ENCODE measurements around the gene TIRAP.
A peak's percentile ranks its signal among the peaks of the same experiment; 100 is the strongest.

The TIRAP gene

DNA sequence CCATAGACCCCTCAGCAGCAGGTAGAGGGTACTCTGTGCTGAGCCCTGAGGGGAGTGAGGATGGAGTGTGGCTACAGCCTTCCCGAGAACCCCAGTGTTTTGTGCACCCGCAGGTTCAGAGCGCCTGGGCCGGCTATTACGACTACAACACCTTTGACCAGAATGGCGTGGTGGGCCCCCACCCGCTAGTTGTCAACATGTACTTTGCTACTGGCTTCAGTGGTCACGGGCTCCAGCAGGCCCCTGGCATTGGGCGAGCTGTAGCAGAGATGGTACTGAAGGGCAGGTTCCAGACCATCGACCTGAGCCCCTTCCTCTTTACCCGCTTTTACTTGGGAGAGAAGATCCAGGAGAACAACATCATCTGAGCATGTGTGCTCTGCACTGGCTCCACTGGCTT is 5.6 kb upstream of the TIRAP start:
- ATAC-seq (no peak), DNase-seq (no peak)
- H3K27me3 Mint-ChIP-seq = no peaks in the 10 kb centered on the region
- no peaks in the 10 kb centered on the region for H3K9me3 Mint-ChIP-seq
- peaks cover 33% of the 10 kb centered on the region for H3K4me1 Mint-ChIP-seq
- no peak overlapping the region for H3K27ac Mint-ChIP-seq
- no peak overlapping the region for H3K4me3 Mint-ChIP-seq

DNA sequence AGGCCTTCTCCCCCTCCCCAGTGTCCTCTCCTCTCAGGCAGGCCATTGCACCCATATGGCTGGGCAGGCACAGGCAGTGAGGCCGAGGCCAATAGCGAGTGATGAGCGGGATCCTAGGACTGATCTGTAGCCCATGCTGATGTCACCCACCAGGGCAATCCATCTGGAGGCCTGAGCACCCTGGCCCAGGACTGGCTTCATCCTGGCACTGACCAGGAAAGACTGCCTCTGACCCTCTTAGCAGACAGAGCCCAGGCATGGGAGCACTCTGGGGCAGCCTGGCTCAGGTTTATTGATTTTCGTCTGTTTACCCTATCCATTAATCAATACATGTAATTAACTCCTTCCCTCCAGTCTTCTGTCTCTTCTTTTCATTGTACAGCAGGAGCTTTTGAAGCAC is 5.1 kb upstream of the TIRAP start:
- ATAC-seq (no peak), DNase-seq (no peak)
- Mint-ChIP-seq H3K27me3 (no peaks in the 10 kb centered on the region), H3K27ac (no peak overlapping the region), H3K4me1 (peaks cover 36% of the 10 kb centered on the region), H3K9me3 (no peaks in the 10 kb centered on the region), H3K4me3 (no peak overlapping the region)

DNA sequence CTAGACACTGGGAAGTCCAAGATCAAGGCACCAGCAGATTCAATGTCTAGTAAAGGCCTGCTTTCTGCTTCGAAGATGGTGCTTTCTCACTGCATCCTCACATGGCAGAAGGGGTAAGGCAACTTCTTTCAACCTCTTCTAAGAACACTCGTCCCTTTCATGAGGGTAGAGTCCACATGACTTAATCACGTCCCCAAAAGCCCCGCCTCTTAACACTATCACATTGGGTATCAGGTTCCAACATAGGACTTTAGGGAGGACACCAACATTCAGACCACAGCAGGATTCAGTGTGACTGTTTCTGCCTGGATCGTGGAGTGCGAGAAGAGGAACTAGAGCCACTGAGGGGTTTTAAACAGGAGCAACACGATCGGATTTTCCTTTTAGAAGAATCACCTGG is 3.7 kb upstream of the TIRAP start:
- DNase-seq (no peak), ATAC-seq (no peak)
- H3K9me3 Mint-ChIP-seq = no peaks in the 10 kb centered on the region
- H3K4me1 Mint-ChIP-seq = peaks cover 40% of the 10 kb centered on the region
- no peaks in the 10 kb centered on the region for H3K27me3 Mint-ChIP-seq
- no peak overlapping the region for H3K4me3 Mint-ChIP-seq
- H3K27ac Mint-ChIP-seq = no peak overlapping the region

DNA sequence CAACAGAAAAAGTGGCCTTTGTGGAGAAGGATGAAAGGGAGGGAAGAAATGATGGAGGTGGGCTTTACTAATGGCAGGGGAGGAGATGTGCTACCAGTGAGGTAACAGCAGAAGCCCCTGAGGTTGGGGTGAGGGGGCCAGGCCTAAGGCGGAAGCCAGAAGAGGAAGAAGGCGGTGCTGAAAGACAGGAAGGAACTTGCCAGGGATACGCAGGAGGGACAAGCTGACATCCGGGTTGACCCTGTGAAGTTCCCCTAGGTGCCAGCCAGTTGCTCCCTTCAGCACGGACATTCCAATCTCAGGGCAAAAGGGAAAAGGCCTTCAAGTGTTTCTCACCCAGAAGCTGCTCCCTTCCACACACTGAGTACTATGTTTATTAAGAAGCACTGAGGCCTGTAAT is 2.3 kb upstream of the TIRAP start:
- Mint-ChIP-seq H3K27ac (peak overlapping the region; percentile 71 to 87), H3K9me3 (no peaks in the 10 kb centered on the region), H3K27me3 (no peaks in the 10 kb centered on the region), H3K4me3 (no peak overlapping the region), H3K4me1 (peaks cover 52% of the 10 kb centered on the region)
- ATAC-seq = no peak
- no peak for DNase-seq

DNA sequence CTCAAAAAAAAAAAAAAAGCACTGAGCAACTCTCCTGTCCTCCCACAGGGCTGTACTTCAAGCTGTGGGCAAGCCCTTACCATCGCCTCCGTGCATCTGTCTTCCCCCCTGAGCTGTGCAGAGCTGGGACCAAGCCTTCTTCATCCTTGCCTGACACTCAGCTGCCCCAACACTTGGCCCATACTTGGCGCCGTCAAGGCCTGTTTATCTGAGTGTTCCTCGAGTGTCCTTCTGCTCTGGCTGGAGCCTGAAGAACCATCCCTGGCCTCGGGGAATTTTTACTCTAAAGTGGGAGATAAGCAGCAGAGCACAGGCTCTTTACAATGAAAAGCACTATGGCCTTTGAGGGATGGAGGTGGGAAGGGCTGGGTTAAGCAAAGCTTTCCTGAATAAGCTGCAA is 1.6 kb upstream of the TIRAP start:
- no peaks in the 10 kb centered on the region for H3K9me3 Mint-ChIP-seq
- H3K27ac Mint-ChIP-seq = no peak overlapping the region
- no peaks in the 10 kb centered on the region for H3K27me3 Mint-ChIP-seq
- H3K4me1 Mint-ChIP-seq = peaks cover 52% of the 10 kb centered on the region
- H3K4me3 Mint-ChIP-seq = peak overlapping the region in 1 of 2 donors; percentile 97
- ATAC-seq (no peak), DNase-seq (no peak)

DNA sequence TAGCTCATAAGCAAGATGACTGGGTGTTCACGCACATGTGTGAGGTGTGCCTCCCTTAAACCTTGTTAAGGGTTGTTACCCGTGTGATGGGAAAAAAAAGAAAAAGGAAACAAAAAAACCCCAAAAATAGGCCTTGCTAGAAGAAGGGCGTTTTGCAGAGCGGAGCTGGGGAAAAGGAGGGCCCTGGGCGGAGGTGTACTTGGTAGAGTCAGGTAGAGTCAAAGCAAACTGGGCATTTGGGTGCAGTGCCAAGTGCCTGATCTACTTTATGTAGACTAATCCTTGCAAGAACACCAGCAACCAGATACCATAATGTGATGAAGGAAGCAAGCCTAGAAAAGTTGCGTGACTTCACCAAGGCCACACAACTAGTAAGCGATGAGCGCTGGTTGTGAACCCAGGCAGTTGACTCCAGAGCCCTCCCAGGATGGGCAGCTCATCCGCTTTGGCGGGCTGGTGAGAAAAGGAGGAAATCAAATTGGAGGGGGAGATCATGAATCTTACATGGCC is 1.2 kb upstream of the TIRAP start:
- DNase-seq (no peak), ATAC-seq (no peak)
- Mint-ChIP-seq H3K27me3 (no peaks in the 10 kb centered on the region), H3K4me1 (peaks cover 54% of the 10 kb centered on the region), H3K27ac (peak overlapping the region in 1 of 2 donors; percentile 87), H3K4me3 (peak overlapping the region; percentile 97 to 98), H3K9me3 (no peaks in the 10 kb centered on the region)

DNA sequence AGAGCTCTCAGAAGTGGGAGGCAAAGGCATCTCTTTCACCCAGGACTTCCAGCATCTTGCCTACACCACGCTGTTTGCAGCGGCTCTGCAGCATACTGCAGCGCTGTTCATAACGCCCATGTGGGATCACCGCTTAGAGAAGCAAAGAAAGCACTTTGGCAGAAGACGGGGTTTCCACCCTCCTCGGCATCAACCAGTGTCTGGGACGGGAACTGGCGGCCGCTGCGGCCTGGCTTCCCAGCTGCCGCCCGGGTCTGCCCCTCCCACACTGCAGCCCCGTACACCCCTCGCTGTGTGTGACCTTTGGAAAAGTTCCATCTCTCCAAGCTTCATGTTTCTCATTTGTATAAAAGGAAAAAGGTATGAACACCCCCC is 545 bp upstream of the TIRAP start:
- Mint-ChIP-seq H3K27ac (peak overlapping the region; percentile 97 to 98), H3K4me1 (peaks cover 58% of the 10 kb centered on the region), H3K4me3 (peak overlapping the region; percentile 97 to 98), H3K27me3 (no peaks in the 10 kb centered on the region), H3K9me3 (no peaks in the 10 kb centered on the region)
- DNase-seq (peak; percentile 36 to 48), ATAC-seq (peak; percentile 51)

DNA sequence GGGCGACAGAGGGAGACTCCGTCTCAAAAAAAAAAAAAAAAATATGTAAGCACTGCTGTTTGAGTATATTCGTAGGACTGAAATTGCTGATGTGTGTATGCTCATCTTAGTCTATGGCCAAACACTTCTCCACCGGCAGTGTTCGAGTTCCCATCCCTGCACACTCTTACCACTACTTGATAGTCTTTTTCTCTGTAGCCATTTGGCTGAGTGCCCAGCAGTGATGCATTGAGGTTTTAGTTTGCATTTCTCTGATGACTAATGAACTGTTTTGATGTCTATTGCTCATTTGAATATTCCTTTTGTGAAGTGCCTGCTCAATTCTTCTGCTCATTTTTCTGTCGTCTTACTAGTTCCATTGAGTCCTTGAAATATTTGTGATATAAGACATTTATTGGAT is 1.9 kb downstream of the TIRAP start:
- peak; percentile 79 to 86 for DNase-seq
- no peaks in the 10 kb centered on the region for H3K27me3 Mint-ChIP-seq

DNA sequence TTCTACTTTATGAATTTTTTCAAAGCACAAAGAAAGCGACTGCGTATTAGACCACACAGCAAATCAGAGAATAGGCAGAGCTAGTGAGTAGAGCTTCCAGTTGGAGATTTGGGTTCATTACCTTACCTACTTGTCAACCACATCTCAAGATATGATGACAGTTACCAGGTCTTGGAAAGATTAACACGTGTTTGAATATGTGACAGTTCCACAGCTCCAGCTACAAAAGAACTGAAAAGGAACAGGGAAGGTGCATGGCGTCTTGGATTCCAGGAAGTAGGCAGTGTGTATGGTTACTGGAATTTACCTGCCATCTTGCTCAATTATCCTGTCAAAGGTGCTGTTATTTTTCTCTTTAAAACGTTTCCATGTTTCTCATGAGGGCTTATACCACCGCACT is 5.3 kb downstream of the TIRAP start:
- no peaks in the 10 kb centered on the region for H3K27me3 Mint-ChIP-seq
- peaks cover 48% of the 10 kb centered on the region for H3K4me1 Mint-ChIP-seq

More for the DNA sequence above, 1.9 kb downstream of the TIRAP start:
- peaks cover 65% of the 10 kb centered on the region for H3K4me1 Mint-ChIP-seq
- peak; percentile 54 for ATAC-seq
- no peaks in the 10 kb centered on the region for H3K9me3 Mint-ChIP-seq
- peak overlapping the region; percentile 97 to 98 for H3K4me3 Mint-ChIP-seq
- peak overlapping the region in 1 of 2 donors; percentile 80 for H3K27ac Mint-ChIP-seq

DNA sequence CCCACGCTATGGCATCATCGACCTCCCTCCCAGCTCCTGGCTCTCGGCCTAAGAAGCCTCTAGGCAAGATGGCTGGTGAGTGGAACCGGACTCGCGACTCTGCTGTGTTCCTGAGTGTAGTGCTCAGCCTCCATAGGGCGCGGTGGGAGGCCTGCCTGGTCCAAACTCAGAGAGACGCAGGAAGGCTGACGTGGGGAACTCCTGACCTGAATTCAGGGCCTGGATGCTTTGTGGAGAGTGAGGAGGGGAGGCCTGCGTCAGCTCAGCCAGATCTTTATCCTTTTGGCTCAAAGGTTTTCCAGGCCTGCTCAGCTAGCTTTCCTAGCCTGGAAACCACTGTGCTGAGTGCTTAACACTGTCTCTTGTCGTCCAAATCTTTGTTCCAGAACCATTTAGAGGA is 8.0 kb downstream of the TIRAP start:
- Mint-ChIP-seq H3K27me3 (no peaks in the 10 kb centered on the region), H3K9me3 (no peaks in the 10 kb centered on the region), H3K4me1 (peaks cover 35% of the 10 kb centered on the region), H3K27ac (no peak overlapping the region), H3K4me3 (no peak overlapping the region)
- ATAC-seq (no peak), DNase-seq (no peak)

More for the DNA sequence above, 5.3 kb downstream of the TIRAP start:
- no peak for DNase-seq
- ATAC-seq = no peak
- Mint-ChIP-seq H3K4me3 (no peak overlapping the region), H3K27ac (no peak overlapping the region), H3K9me3 (no peaks in the 10 kb centered on the region)

DNA sequence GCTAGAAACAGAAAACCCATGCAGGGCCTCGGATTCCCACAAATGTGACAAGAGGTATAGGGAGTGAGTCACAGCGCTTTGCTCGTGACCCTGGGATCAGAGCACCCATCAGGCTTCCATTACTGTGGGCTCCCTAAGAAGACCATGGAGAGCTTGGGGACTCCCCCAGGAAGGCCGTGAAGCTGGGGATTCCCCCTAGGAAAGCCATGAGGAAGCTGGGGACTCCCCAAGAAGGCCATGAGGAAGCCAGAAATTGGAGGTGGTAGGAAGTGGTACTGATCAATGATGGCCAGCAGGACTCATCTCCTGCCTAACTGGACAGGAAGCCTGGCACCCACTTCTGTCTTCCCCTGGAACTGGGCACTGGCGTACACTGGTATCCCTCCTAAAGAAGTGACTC is 10.8 kb downstream of the TIRAP start:
- ATAC-seq (peak; percentile 45), DNase-seq (no peak)
- Mint-ChIP-seq H3K27ac (peak overlapping the region in 1 of 2 donors; percentile 9), H3K4me3 (no peak overlapping the region), H3K4me1 (peaks cover 18% of the 10 kb centered on the region), H3K9me3 (no peaks in the 10 kb centered on the region), H3K27me3 (no peaks in the 10 kb centered on the region)

DNA sequence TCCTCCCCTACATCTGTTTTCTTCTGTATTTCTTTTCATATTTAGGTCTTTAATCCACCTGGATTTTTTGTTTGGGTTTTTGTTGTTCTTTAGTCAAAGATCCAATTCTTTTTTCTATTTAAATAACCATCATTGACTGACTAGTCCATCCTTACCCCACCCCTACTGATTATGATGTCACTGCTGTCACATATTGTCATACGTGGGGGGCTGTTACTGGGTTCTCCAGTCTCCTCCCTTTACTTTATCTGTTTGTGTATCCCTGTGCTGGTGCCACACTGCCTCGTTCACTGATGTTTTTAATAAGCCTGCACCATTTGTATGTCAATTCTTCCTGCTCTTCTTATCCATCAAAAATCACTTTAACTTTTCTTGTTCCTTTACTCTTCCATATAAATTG is 14.1 kb downstream of the TIRAP start:
- Mint-ChIP-seq H3K27ac (peak overlapping the region in 1 of 2 donors; percentile 69), H3K27me3 (no peaks in the 10 kb centered on the region), H3K9me3 (no peaks in the 10 kb centered on the region), H3K4me3 (no peak overlapping the region), H3K4me1 (peaks cover 18% of the 10 kb centered on the region)
- ATAC-seq = no peak
- DNase-seq = no peak

DNA sequence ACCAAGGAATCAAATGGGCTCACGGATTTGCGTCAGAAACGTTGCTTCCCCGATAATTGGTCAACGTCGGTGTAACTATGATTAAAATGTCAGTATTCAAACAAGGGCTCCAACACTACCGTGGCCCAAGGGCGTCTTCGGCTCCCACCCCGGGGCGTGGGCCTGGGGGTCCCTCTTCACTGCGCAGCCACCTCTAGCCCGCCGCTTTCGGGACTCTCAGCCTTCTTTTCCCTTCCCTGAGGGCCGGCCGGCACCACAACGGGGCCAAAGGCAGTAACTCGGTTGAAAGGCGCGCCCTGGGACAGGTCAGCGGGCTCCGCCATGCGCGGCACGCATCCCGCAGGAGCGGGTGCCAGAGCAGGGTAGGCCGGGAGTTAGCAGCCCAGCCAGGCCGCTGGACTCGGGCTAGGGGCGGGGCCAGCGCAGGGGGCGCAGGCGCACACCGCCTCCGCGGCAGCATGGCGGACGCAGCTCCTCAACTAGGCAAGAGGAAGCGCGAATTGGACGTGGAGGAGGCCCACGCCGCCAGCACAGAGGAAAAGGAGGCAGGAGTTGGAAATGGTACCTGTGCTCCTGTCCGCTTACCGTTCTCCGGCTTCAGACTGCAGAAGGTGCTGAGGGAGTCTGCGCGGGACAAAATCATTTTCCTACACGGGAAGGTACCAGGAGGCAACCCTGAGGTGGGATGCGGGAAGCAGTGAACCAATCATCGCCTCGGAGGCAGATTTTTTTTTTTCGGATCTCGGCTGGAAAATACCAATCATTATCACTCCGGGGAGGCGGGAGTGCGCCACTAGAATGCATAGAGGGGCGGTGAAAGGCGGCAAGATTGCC is 20.9 kb downstream of the TIRAP start, which contains the start of gene DCPS:
Gene DCPS, plus strand, starts transcription at position 438 of the 834 bp plus-strand sequence. Its CDS starts 21 bp downstream, at position 459.
- ATAC-seq (peak; percentile 97), DNase-seq (peak; percentile 89 to 91)
- Mint-ChIP-seq H3K27me3 (no peaks in the 10 kb centered on the region), H3K27ac (peak within 1 kb of the TSS; percentile 99), H3K9me3 (no peaks in the 10 kb centered on the region), H3K4me3 (peak within 1 kb of the TSS; percentile 97 to 99), H3K4me1 (peaks cover 43% of the 10 kb centered on the region)

DNA sequence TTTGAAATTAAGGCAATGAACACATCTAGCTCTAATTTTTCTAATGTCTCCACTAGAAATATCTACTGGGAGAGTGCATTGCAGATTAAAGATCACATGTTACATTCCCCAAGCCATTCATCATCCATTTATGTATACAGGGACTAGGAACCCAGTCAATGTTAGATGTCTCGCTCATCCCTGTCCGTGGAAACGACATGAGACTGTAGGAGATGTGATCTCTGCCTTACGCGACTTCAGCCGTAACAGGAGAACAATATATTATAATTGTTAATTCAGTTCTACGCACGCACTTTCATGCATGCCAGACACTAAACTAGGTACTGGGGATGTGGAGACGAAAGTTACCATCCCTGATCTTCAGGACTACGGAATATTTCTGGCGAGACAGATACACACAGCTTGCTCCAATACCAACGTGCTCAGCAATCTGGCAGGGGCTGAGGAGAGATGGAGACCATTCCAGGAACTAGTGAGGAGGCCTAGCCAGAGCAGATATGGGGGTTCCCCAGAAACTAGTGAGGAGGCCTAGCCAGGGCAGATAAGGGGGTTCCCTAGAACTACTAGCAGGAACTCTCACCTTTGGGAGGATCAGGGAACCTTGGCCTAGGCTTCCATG is 21.7 kb downstream of the TIRAP start:
- Mint-ChIP-seq H3K27ac (peak overlapping the region; percentile 99), H3K4me1 (peaks cover 43% of the 10 kb centered on the region), H3K27me3 (no peaks in the 10 kb centered on the region), H3K4me3 (peak overlapping the region; percentile 97 to 99), H3K9me3 (no peaks in the 10 kb centered on the region)
- DNase-seq = no peak
- ATAC-seq = no peak

DNA sequence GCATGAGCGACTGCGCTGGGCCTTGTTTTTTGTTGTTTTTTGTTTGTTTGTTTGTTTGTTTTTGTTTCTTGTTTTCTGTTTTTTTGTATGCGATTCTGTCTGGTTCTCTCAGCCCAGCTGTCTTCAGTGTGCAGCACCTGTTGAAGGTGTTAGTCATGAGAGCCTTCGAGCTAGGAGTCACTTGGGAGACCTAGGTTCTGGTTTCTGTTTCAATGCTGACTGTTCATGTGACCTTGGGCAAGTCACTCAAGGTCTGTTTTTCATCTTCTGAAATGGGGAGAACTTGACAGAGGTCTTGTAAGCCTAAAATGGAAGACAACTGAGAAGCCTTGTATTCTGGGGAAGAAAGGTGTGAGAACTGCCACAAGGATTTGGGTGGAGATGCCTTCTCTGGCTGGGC is 22.8 kb downstream of the TIRAP start:
- Mint-ChIP-seq H3K27ac (peak overlapping the region; percentile 52 to 86), H3K4me1 (peaks cover 43% of the 10 kb centered on the region), H3K4me3 (peak overlapping the region; percentile 72 to 77), H3K27me3 (no peaks in the 10 kb centered on the region), H3K9me3 (no peaks in the 10 kb centered on the region)
- DNase-seq (peak; percentile 15 to 41), ATAC-seq (peak; percentile 60)

DNA sequence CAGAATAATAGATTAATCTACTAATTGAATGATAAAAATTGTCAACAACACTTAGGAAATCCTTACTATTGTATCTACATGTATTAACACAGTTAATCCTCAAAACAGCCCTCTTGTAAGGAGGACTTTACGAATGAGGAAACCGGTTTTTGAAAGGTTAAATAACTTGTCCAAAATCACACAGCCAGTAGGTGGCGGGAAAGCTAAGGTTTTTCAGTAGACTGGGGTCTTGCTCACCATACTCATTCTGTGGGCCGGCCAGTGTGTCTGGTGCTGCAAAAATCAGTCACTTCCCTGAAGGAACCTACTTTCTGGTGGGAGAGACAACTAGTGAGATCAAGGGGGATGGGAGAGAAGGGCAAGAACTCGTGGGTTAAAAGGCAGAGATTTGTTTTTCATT is 24.8 kb downstream of the TIRAP start:
- ATAC-seq = no peak
- Mint-ChIP-seq H3K9me3 (no peaks in the 10 kb centered on the region), H3K27me3 (no peaks in the 10 kb centered on the region), H3K4me1 (peaks cover 39% of the 10 kb centered on the region), H3K4me3 (no peak overlapping the region), H3K27ac (no peak overlapping the region)
- DNase-seq = peak in 1 of 2 donors; percentile 6
